Trophoblast cell (in vitro differentiated cells and primary cell): Measurements from ENCODE around the gene PPP1R13B.

Experiments
- DNase-seq, 2 donors: peaks; one replicate each; pipeline ENCODE4 v3.0.0-alpha.2; 2016
- H2AFZ ChIP-seq: 2 replicates; pipeline ENCODE4 v1.6.1; 2013; ENCODE audit warnings: low read length, moderate library complexity, mild to moderate bottlenecking; ENCODE audit not compliant: insufficient read depth, poor library complexity
- H2AK5ac ChIP-seq: 2 replicates; pipeline ENCODE4 v1.6.1; 2013; ENCODE audit warnings: mild to moderate bottlenecking, low read length
- H2BK120ac ChIP-seq: 2 replicates; pipeline ENCODE4 v1.6.1; 2013; ENCODE audit warnings: low read length, mild to moderate bottlenecking, moderate library complexity; ENCODE audit not compliant: insufficient read depth, poor library complexity
- H2BK12ac ChIP-seq: 2 replicates; pipeline ENCODE4 v1.6.1; 2013; ENCODE audit warnings: mild to moderate bottlenecking, low read length, moderate library complexity
- H2BK5ac ChIP-seq: 2 replicates; pipeline ENCODE4 v1.6.1; 2013; ENCODE audit warnings: low read length, low read depth, moderate library complexity, mild to moderate bottlenecking; ENCODE audit not compliant: poor library complexity
- H3K14ac ChIP-seq: 2 replicates; pipeline ENCODE4 v1.6.1; 2013; ENCODE audit warnings: mild to moderate bottlenecking, low read length
- H3K18ac ChIP-seq: 2 replicates; pipeline ENCODE4 v1.6.1; 2013; ENCODE audit warnings: mild to moderate bottlenecking, low read length
- H3K23ac ChIP-seq: 2 replicates; pipeline ENCODE4 v1.6.1; 2013; ENCODE audit warnings: low read length
- H3K27ac ChIP-seq: 2 replicates; pipeline ENCODE4 v1.5.1; 2013; ENCODE audit warnings: low read depth, mild to moderate bottlenecking, inconsistent platforms, low read length, moderate library complexity
- H3K27me3 ChIP-seq: 2 replicates; pipeline ENCODE4 v1.6.1; 2013; ENCODE audit warnings: inconsistent platforms, mild to moderate bottlenecking, low read length, moderate library complexity; ENCODE audit not compliant: insufficient read depth
- H3K36me3 ChIP-seq, 2 experiments: 1 replicate in 1 of 2; 2 replicates in 1 of 2; pipeline ENCODE4 v1.6.1; 2013; ENCODE audit warnings: low read length in 2 of 2, mild to moderate bottlenecking in 2 of 2, moderate library complexity in 1 of 2; ENCODE audit not compliant: insufficient read depth in 2 of 2, control insufficient read depth in 1 of 2
- H3K4ac ChIP-seq: 2 replicates; pipeline ENCODE4 v1.6.1; 2013; ENCODE audit warnings: low read depth, mild to moderate bottlenecking, low read length, moderate library complexity
- H3K4me1 ChIP-seq, 2 experiments: 1 replicate in 1 of 2; 2 replicates in 1 of 2; pipeline ENCODE4 v1.6.1; 2013; ENCODE audit warnings: low read length in 2 of 2, mild to moderate bottlenecking in 2 of 2, moderate library complexity in 1 of 2; ENCODE audit not compliant: insufficient read depth in 2 of 2, control insufficient read depth in 1 of 2
- H3K4me2 ChIP-seq: 2 replicates; pipeline ENCODE4 v1.6.1; 2013; ENCODE audit warnings: inconsistent platforms, mild to moderate bottlenecking, low read length, moderate library complexity
- H3K4me3 ChIP-seq: 2 replicates; pipeline ENCODE4 v1.5.1; 2013; ENCODE audit warnings: mild to moderate bottlenecking, low read depth, low read length, inconsistent platforms
- H3K79me1 ChIP-seq: one replicate; pipeline ENCODE4 v1.6.1; 2013; ENCODE audit warnings: low read length
- H3K79me2 ChIP-seq: 2 replicates; pipeline ENCODE4 v1.6.1; 2013; ENCODE audit warnings: low read length, mild to moderate bottlenecking; ENCODE audit not compliant: control insufficient read depth, insufficient read depth, poor library complexity
- H3K9ac ChIP-seq: 2 replicates; pipeline ENCODE4 v1.6.1; 2013; ENCODE audit warnings: mild to moderate bottlenecking, low read length
- H3K9me3 ChIP-seq: 2 replicates; pipeline ENCODE4 v1.6.1; 2013; ENCODE audit warnings: low read depth, mild to moderate bottlenecking, control low read depth, inconsistent platforms, low read length; ENCODE audit not compliant: insufficient read depth
- H4K12ac ChIP-seq: 2 replicates; pipeline ENCODE4 v1.6.1; 2013; ENCODE audit warnings: low read depth, mild to moderate bottlenecking, low read length, moderate library complexity
- H4K8ac ChIP-seq: 2 replicates; pipeline ENCODE4 v1.6.1; 2013; ENCODE audit warnings: low read depth, mild to moderate bottlenecking, low read length, moderate library complexity
- H4K91ac ChIP-seq: one replicate; pipeline ENCODE4 v1.6.1; 2013; ENCODE audit warnings: low read depth, mild to moderate bottlenecking, low read length, moderate library complexity
- WGBS: extraction: QIAGEN DNeasy Blood & Tissue Kit; methylation state at CpG from one replicate; pipeline ENCODE4 v1.1.7; 2013; ENCODE audit warnings: missing lambda C conversion rate; ENCODE audit not compliant: insufficient read length, insufficient coverage; ENCODE audit errors: extremely low coverage; 5-methylcytosine and 5-hydroxymethylcytosine counted together

Gene PPP1R13B

GRCh38 chr14:103721334-103722120, 125.8 kb downstream of the PPP1R13B start:
- Histone ChIP-seq H3K4ac (peak overlapping the region; percentile 44), H2AFZ (no peak overlapping the region), H3K27ac (no peak overlapping the region), H3K4me3 (no peak overlapping the region), H2AK5ac (no peak overlapping the region), H3K36me3 (peaks cover 7 to 20% of the 10 kb centered on the region in 2 experiments), H2BK12ac (no peak overlapping the region), H2BK5ac (no peak overlapping the region), H3K9me3 (no peaks in the 10 kb centered on the region), H3K27me3 (no peaks in the 10 kb centered on the region), H3K18ac (no peak overlapping the region), H3K14ac (no peak overlapping the region), H3K9ac (no peak overlapping the region), H3K79me2 (peaks cover 6% of the 10 kb centered on the region), H3K79me1 (no peaks in the 10 kb centered on the region), H2BK120ac (no peak overlapping the region), H4K91ac (no peak overlapping the region), H4K8ac (no peak overlapping the region), H4K12ac (no peak overlapping the region), H3K4me1 (peaks cover 1 to 2% of the 10 kb centered on the region in 2 experiments), H3K23ac (no peak overlapping the region), H3K4me2 (no peak overlapping the region)
- no CpG with 5 or more reads among the region's 26 CpGs for WGBS
- DNase-seq, result peak; percentile 78 to 91

- H2BK12ac ChIP-seq, result no peak overlapping the region
- H3K27ac ChIP-seq, result no peak overlapping the region
- H3K79me1 ChIP-seq, result peaks cover 5% of the 10 kb centered on the region
- H3K14ac ChIP-seq, result no peak overlapping the region
- H3K4me3 ChIP-seq, result no peak overlapping the region
- H3K4me1 ChIP-seq, result peaks cover 2 to 3% of the 10 kb centered on the region in 2 experiments
- no peak overlapping the region for H3K9ac ChIP-seq
- no peak overlapping the region for H2AK5ac ChIP-seq
- H3K27me3 ChIP-seq, result no peaks in the 10 kb centered on the region
- H2AFZ ChIP-seq, result no peak overlapping the region
- no peak overlapping the region for H4K12ac ChIP-seq
- H2BK120ac ChIP-seq, result no peak overlapping the region
- H4K91ac ChIP-seq, result no peak overlapping the region
- H3K79me2 ChIP-seq, result peaks cover 15% of the 10 kb centered on the region
- H3K36me3 ChIP-seq, result peaks cover 2 to 11% of the 10 kb centered on the region in 2 experiments
- no CpG with 5 or more reads among the region's 8 CpGs for WGBS
- H3K18ac ChIP-seq, result no peak overlapping the region
- H4K8ac ChIP-seq, result no peak overlapping the region
- H3K4me2 ChIP-seq, result no peak overlapping the region
- H2BK5ac ChIP-seq, result no peak overlapping the region
- no peak overlapping the region for H3K4ac ChIP-seq
- DNase-seq, result no peak
- H3K23ac ChIP-seq, result no peak overlapping the region
- H3K9me3 ChIP-seq, result no peaks in the 10 kb centered on the region
These were observed 127.6 kb downstream of the PPP1R13B start for GRCh38 chr14:103719751-103720150.

GRCh38 chr14:103718572-103718971, 128.8 kb downstream of the PPP1R13B start:
- no peak overlapping the region for H3K4ac ChIP-seq
- peaks cover 5% of the 10 kb centered on the region for H3K79me1 ChIP-seq
- H3K4me3 ChIP-seq, result no peak overlapping the region
- no peak for DNase-seq
- no peak overlapping the region for H2AK5ac ChIP-seq
- H3K27ac ChIP-seq, result no peak overlapping the region
- H4K91ac ChIP-seq, result no peak overlapping the region
- H3K4me1 ChIP-seq, result peaks cover 3 to 6% of the 10 kb centered on the region in 2 experiments
- H3K36me3 ChIP-seq, result peaks cover 0 to 7% of the 10 kb centered on the region in 2 experiments
- no peak overlapping the region for H3K4me2 ChIP-seq
- no CpG with 5 or more reads among the region's 16 CpGs for WGBS
- H2AFZ ChIP-seq, result no peak overlapping the region
- H2BK12ac ChIP-seq, result no peak overlapping the region
- no peaks in the 10 kb centered on the region for H3K27me3 ChIP-seq
- H3K23ac ChIP-seq, result no peak overlapping the region
- H3K79me2 ChIP-seq, result peaks cover 14% of the 10 kb centered on the region
- no peaks in the 10 kb centered on the region for H3K9me3 ChIP-seq
- H4K12ac ChIP-seq, result no peak overlapping the region
- H2BK5ac ChIP-seq, result no peak overlapping the region
- no peak overlapping the region for H2BK120ac ChIP-seq
- no peak overlapping the region for H4K8ac ChIP-seq
- no peak overlapping the region for H3K18ac ChIP-seq
- H3K9ac ChIP-seq, result no peak overlapping the region
- H3K14ac ChIP-seq, result no peak overlapping the region

GRCh38 chr14:103716899-103717411, 130.4 kb downstream of the PPP1R13B start:
- H3K4ac ChIP-seq, result peak overlapping the region; percentile 73
- no peak overlapping the region for H2BK120ac ChIP-seq
- H3K27me3 ChIP-seq, result no peaks in the 10 kb centered on the region
- peaks cover 5% of the 10 kb centered on the region for H3K79me1 ChIP-seq
- H3K9ac ChIP-seq, result no peak overlapping the region
- no peak overlapping the region for H4K91ac ChIP-seq
- no peak overlapping the region for H2AFZ ChIP-seq
- H3K9me3 ChIP-seq, result no peaks in the 10 kb centered on the region
- H2BK12ac ChIP-seq, result no peak overlapping the region
- no peak overlapping the region for H4K8ac ChIP-seq
- H3K23ac ChIP-seq, result no peak overlapping the region
- no CpG with 5 or more reads among the region's 17 CpGs for WGBS
- H3K14ac ChIP-seq, result no peak overlapping the region
- no peak overlapping the region for H2BK5ac ChIP-seq
- H3K4me2 ChIP-seq, result peak overlapping the region; percentile 92
- no peak overlapping the region for H2AK5ac ChIP-seq
- H4K12ac ChIP-seq, result no peak overlapping the region
- no peak overlapping the region for H3K4me3 ChIP-seq
- DNase-seq, result no peak
- H3K36me3 ChIP-seq, result peaks cover 2 to 5% of the 10 kb centered on the region in 2 experiments
- no peak overlapping the region for H3K27ac ChIP-seq
- H3K18ac ChIP-seq, result no peak overlapping the region
- H3K4me1 ChIP-seq, result peaks cover 7 to 16% of the 10 kb centered on the region in 2 experiments
- H3K79me2 ChIP-seq, result peaks cover 14% of the 10 kb centered on the region
